Hematopoietic multipotent progenitor cell treated with erythropoietin and hydrocortisone succinate and interleukin-3 and kit ligand, for 6 days (in vitro differentiated cells): Measurements from ENCODE around the gene DBN1.

Experiments used
- DNase-seq: peaks from one replicate; pipeline ENCODE4 v3.0.0-alpha.2; 2015

Gene DBN1

GRCh38 chr5:177440990-177441780 is 32.2 kb downstream of the DBN1 start:
- no peak for DNase-seq

DNA sequence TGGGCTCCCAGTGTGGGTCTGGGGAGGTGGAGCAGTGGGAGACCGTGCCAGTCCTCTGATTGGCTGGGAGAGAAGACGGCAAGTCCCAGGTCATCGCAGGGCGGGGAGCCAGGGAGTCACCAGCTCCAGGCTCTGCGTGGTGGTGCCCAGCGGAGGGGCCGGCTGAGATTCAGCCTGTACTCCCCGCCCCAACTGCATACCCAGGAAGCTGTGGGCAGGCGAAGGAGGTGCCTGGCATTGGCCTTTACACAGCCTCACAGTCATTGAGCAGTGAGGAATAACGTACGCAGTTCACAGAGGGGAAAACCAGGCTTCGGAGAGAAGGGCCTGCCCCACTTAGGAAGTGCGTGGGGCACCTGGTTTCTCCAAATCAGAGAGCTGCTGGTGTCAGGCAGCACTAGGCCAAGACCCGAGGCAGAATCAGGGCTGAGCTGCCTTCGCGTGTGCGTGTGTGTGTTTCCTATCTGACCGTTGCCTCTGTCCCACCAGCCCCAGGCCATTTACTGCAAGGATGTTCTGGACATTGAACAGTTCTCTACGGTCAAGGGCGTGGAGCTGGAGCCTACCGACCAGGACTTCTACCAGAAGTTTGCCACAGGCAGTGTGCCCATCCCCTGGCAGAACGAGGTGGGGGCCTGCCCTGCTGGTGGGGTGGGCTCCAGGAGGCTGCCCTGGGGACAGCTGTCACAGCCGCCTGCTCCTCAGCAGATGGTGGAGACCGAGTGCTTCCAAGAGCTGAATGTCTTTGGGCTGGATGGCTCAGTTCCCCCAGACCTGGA is 33.0 kb downstream of the DBN1 start:
- no peak for DNase-seq

DNA sequence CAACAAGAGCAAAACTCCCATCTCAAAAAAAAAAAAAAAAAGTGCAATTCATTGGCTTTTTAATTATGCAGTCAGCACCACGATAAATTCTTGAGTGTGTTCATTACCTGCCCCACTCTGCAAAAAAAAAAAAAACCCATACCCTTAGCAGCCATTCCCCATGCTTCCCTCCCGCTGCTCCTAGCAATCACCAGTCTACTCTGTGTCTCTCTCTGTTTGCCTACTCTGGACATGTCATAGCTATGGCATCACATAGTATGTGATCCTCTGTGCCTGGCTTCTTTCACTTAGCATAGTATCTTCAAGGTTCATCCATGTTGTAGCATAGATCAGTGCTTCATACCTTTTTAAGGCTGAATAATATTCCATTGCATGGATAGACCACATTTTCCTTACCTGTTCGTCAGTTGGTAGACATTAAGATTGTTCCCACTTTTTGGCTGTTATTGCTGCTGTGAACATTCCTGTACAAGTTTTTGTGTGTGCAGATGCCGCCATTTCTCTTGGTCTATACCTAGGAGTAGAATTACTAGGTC is 33.8 kb downstream of the DBN1 start:
- DNase-seq: no peak

DNA sequence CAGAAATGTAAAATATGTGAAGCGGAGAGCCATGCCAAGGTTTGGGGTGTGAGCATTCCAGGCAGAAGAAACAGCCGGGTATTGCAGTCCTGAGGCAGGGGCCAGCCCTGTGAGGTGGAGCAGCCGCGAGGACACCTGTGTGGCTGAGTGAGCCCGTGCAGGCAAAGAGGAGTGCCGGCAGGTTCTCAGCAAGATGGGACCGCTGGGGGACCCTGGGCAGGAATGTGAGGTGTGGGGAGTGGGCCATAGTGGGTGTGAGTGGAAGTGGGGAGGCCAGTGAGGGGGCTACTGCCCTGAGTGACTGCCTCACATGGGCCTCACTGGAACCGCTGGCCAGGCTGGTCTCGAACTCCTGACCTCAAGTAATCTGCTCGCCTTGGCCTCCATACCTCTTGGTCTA is 35.0 kb downstream of the DBN1 start:
- no peak for DNase-seq

GRCh38 chr5:177437623-177438022 is 35.8 kb downstream of the DBN1 start:
- no peak for DNase-seq

- DNase-seq: no peak
Observed at GRCh38 chr5:177435847-177436536, 37.4 kb downstream of the DBN1 start.

DNA sequence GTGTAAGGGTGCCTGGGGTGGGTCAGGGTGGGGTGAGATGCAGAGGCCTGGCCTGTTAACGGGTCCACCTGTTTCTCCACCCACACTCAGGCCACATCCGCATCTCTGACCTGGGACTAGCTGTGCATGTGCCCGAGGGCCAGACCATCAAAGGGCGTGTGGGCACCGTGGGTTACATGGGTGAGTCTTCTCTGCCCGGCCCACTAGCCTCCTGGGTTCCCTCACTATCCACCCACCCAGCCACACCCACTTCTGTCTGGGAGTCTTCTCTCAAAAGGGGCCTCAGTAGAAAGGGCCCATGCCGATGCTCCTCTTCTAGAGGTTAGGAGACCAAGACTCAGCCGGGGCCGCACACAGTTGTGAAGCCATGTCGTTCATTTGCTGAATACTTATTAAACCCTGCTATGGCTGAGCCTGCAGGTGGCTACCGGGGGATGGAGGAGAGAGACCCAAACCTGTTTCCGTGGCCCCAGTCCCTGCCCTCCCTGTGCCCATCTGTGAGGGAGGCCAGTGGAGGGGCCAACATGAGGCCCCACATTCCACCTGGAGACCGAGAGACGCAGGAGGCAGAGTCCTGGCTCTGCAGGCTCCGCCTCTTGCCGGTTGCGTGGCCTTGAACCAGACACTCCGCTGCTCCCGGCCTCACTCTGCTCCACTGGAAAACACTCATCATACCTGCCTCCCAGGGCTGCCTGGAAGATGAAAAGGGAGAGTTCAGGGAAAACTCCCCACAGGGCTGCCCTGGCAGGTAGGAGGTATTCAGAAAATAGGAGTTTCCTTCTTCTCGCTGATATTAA is 38.3 kb downstream of the DBN1 start:
- no peak for DNase-seq

DNA sequence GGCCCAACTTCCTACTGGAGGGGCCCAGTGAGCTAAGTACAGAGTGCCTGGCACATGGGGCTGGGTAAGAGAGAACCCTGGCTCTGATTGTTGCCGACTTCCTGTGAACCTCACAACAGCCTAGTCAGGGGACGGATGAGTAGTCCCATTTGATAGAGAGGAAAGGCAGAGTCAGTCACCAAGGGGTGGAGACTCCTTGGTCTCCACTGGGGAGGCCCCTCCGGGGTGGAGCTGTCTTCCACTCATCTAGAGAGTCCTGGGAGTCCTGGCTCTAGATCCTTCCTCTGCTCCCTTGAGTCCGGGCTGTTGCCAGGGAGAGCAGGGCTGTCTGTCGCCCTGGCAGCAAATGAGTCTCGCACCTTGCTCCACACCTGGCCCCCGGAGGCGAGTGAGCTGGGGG is 39.0 kb downstream of the DBN1 start:
- DNase-seq: no peak

GRCh38 chr5:177433658-177434217 is 39.7 kb downstream of the DBN1 start:
- no peak for DNase-seq

DNA sequence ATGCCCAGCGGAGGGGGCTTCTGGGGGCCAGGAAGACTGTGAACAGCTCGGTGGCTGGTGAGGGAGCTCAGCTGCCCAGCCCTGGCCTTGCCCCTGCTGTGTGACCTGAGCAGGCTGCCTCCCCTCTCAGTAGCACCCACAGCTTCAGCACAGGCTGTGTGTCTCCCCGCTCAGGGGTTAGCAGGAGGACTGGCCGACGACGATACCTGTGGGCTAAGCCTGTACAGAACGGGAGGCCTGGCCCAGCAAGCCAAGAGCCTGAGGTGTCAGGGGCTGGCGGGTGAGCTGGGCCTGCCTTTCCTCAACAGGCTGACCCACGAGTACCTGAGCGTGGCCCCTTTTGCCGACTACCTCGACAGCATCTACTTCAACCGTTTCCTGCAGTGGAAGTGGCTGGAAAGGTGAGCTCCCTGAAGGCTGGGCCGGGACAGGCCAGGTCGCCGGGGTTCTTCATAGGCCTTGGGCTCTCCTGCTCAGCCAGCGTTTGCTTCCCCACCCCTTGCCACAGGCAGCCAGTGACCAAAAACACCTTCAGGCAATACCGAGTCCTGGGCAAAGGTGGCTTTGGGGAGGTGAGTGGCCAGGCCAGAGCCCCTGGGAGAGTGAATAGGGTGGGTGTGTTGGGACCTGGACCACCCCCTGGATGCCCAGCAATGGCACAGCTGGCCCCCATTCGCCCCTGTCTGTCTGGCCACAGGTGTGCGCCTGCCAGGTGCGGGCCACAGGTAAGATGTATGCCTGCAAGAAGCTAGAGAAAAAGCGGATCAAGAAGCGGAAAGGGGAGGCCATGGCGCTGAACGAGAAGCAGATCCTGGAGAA is 40.4 kb downstream of the DBN1 start:
- no peak for DNase-seq

DNA sequence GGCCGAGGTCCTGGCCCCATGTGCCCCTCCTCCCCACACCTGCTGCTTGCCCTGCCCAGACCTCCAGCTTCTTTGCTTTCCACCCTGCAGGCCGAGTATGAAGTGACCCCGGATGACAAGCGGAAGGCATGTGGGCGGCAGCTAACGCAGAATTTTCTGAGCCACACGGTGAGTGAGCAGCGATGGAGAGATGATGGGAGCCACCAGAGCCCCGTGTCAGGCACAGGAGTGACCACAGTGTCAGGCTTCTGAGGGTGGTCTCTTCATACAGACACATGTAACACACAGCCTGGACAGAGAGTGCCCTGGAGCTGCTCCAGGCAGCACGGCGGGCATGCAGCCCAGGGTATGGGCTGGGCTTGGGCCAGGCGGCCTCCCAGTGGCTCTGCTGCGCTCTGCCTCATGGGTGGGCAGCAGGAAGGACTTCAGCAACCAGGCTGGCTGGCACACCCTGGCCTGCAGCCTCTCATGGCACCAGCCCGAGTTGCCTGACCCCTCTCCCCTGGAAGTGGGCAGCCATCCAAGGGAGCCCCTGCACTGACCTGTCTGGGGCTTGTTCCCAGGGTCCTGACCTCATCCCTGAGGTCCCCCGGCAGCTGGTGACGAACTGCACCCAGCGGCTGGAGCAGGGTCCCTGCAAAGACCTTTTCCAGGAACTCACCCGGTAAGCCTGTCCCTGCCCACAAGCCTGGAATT is 41.1 kb downstream of the DBN1 start:
- no peak for DNase-seq

GRCh38 chr5:177431317-177432142 is 41.9 kb downstream of the DBN1 start:
- DNase-seq: no peak

DNA sequence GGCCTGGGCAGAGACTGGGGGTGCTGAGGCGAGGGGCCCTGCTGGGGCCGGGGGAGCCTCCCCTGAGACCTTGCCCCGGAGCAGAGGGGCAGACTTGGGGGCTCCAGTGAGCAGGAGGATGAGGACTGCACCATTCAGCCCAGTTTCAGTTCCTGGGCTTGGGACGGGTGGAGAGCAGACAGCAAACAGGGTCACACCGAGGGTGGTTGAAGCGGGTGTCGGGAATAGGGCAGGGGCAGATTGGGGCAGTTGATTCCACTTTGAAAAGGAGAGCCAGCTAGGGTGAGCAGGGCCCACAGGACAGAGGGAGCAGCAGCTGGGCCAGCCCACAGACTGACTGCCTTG is 42.5 kb downstream of the DBN1 start:
- no peak for DNase-seq

DNA sequence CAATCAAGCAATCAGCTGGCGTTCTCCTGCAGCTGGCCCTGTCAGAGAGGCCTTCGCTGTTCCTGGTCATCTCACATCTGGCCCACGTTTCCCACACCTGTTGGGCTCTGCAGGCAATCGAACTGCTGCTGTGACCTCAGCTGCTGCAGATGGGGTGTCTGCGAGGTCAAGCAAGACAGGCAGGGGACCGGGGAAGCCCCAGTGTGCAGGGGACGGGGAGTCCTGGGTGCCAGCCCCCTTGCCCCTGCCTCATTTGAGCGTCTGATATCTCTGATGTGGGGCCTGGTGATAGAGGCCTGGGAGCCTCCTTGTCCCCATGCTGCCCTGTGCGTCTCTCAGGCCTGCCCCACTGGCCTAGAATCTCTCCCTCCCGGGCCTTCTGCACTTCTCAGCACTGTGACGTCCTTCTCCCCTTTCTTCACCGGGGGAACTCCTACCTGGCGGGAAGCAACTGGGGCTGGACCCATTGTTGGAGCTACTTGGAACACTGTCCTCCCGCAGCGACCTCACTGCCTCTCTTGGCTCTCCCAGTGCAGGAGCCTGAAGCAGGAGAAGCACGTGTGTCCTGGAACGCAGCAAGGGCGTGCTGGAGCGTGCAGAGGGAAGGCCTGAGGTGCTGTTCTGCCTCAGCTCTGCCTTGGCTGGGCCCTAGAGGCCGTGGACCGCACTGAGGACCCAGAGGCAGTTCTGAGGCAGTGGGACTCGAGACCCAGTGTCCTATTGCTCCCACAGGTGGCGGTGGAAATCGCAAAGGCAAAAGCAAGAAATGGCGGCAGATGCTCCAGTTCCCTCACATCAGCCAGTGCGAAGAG is 43.1 kb downstream of the DBN1 start:
- no peak for DNase-seq

DNA sequence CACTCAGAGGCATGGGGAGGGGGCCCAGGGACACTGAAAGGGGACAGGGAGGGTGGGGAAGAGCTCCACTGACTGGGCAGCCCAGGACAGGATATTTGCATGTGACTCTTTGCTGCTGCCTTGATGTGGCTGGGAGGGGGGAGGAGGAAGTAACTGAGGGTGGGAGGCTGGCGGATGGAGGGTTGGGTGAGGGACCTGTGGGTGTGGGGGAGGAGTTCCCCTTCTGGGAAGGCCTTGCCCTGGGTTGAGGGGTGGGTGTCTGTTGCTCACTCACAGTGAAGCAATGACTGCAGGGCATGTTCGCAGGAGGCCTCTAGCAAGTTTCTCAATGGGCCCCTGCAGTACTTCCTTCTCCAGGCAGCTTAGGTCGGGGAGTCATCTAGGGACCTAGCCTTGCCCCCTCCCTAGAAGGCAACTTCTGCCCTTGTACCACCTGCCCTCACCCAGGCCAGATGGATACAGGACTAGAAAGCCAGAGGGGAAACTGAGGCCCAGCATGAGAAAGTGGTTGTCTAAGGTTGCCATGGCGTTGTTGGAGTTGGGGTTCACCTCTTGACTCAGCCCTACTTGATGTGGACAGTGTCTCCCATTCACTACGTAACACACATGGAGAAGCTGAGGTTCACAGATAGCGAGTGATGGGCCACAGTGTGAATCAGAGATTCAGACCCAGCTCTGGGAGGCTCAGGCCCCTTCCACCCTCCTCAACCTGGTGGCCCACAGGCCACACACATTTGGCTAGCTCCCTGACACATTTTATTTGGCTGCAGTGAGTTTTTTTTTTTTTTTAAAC is 44.0 kb downstream of the DBN1 start:
- peak; percentile 81 for DNase-seq

DNA sequence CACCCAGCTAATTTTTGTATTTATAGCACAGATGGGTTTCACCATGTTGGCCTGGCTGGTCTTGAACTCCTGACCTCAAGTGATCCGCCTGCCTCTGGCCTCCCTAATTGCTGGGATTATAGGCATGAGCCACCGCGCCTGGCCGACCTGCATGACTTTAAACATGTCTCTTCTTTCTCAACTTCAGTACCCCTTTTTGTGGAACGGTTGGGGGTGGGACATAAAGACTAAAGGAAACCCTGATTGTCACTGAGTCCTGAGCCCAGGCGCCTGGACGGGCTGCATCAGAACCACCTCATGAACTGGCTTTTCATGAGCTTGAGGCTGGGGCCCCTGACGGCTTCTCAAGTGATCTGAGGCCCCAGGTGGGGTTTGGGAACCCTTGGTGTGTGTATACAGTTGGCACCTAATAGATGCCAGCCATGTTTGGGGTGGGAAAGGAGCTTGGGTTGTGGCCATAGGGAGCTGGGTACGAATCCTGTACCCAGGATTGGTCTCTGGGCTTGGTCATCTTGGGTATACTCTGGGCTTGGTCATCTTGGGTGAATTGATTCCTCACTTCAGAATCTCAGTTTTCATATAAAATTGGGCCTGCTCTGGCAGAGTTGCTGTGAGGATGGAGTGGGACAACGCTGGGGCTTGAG is 44.7 kb downstream of the DBN1 start:
- no peak for DNase-seq

GRCh38 chr5:177427919-177428573 is 45.4 kb downstream of the DBN1 start:
- DNase-seq: peak; percentile 91
